ENCODE measurements around the gene ARHGEF4. TPM values are rescaled to one million over a fixed set of nuclear protein-coding genes. Genes with fewer than 3 reads are reported as not detected.

Gene ARHGEF4
- total RNA-seq, 1 experiment from 2014 or later: 21.8 TPM

DNA sequence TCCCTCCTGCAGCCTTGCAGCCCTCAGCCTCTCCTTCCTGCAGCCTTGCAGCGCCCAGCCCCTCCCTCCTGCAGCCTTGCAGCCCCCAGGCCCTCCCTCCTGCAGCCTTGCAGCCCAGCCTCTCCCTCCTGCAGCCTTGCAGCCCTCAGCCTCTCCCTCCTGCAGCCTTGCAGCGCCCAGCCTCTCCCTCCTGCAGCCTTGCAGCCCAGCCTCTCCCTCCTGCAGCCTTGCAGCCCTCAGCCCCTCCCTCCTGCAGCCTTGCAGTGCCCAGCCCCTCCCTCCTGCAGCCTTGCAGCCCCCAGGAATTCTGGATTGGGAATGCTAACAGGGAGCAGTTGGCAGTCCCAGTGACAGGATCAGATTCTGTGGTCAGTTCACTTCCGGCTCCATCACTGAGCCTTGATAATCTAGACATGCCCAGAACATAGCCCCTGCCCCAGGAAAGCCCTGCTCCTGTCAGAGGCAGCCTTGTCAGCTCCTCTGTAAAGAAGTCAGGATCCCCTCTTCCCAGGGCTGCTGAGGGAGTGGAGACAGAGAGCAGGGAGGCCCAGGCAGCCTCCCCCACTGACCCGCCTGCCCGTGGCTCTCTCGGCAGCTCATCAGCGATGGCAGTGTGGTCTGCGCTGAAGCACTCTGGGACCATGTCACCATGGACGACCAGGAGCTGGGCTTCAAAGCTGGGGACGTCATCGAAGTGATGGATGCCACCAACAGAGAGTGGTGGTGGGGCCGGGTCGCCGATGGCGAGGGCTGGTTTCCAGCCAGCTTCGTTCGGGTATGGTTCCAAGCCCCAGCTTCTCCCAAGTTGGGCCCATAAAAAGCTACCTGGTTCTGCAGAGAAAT lies 201.8 kb downstream of the ARHGEF4 start (continued):
- TF ChIP-seq ELF4 (CRISPR knock-in tag; IDR thresholded peaks at IDR 0.05; ENCODE audit: low read depth) (no peak), RORB (CRISPR knock-in tag; IDR thresholded peaks at IDR 0.05) (no peak), CBFB (CRISPR knock-in tag; IDR thresholded peaks at IDR 0.05; ENCODE audit: low read depth) (no peak), GRHL2 (CRISPR knock-in tag; IDR thresholded peaks at IDR 0.05; ENCODE audit: insufficient replicate concordance, severe bottlenecking) (no peak), JUN (CRISPR knock-in tag; IDR thresholded peaks at IDR 0.05) (no peak), FOXJ3 (CRISPR knock-in tag; IDR thresholded peaks at IDR 0.05; ENCODE audit: borderline replicate concordance) (no peak), SMAD3 (CRISPR knock-in tag; IDR thresholded peaks at IDR 0.05; ENCODE audit: borderline replicate concordance) (no peak), EMX1 (CRISPR knock-in tag; IDR thresholded peaks at IDR 0.05) (no peak), ZNF232 (CRISPR knock-in tag; IDR thresholded peaks at IDR 0.05) (no peak)

DNA sequence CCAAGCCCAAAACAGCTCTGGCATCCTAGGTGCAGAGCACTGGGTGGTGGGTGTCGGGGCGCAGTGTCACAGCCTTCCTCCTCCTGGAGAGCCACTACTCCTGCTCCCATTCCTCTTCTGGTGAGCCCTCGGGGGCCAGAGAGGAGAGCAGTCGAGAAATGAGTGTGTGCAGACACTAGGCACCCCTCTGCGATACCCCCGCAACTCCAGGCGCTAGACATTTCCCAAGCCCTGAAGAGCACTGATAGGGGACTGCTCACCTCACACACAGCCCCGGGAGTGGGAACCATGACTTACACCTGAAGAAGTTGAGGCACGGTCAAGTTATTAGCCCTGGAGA lies 202.4 kb downstream of the ARHGEF4 start:
- no peaks in the 10 kb centered on the region for H3K9me3 Mint-ChIP-seq
- peaks cover 8% of the 10 kb centered on the region for H3K4me1 Mint-ChIP-seq
- no peak for DNase-seq (ENCODE audit: low spot score)
- no peak overlapping the region for H3K4me3 Mint-ChIP-seq
- no peak for ATAC-seq
- peaks cover 22% of the 10 kb centered on the region for H3K27me3 Mint-ChIP-seq (ENCODE audit: low read depth)
- ChIA-PET POLR2A (no interaction called here), CTCF (no interaction called here)
- H3K27ac Mint-ChIP-seq: no peak overlapping the region
- no peaks in the 10 kb centered on the region for H3K36me3 Mint-ChIP-seq
- TF ChIP-seq, protein P1, sequence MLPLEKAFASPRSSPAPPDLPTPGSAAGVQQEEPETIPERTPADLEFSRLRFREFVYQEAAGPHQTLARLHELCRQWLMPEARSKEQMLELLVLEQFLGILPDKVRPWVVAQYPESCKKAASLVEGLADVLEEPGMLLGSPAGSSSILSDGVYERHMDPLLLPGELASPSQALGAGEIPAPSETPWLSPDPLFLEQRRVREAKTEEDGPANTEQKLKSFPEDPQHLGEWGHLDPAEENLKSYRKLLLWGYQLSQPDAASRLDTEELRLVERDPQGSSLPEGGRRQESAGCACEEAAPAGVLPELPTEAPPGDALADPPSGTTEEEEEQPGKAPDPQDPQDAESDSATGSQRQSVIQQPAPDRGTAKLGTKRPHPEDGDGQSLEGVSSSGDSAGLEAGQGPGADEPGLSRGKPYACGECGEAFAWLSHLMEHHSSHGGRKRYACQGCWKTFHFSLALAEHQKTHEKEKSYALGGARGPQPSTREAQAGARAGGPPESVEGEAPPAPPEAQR (CRISPR knock-in tag; IDR thresholded peaks at IDR 0.05): no peak
- no peak for TF ChIP-seq TCF7 (CRISPR knock-in tag; IDR thresholded peaks at IDR 0.05; ENCODE audit: low read depth)

DNA sequence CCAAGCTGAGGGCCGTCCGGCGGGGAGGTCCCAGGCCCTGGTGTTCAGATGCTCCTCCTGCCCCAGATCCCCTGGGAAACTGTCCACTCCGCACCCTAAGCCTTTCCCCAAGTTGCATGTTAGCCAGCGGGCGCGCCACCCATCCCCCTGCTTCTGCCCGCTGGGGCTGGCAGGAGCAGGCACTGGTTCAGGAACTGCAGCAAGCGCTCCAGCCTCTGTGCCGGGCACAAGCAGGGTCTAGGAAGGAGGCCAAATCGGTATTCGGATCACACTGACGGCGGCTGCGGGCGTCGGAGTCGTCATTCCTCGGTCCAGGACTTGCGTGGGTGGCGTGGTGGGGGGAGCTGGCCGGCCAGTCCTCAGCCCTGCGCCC lies 202.8 kb downstream of the ARHGEF4 start:
- Mint-ChIP-seq H3K9me3 (no peaks in the 10 kb centered on the region), H3K27ac (no peak overlapping the region), H3K4me3 (no peak overlapping the region), H3K4me1 (peaks cover 9% of the 10 kb centered on the region), H3K27me3 (ENCODE audit: low read depth) (peaks cover 17% of the 10 kb centered on the region), H3K36me3 (no peaks in the 10 kb centered on the region)
- no peak for TF ChIP-seq ATF1 (CRISPR knock-in tag; IDR thresholded peaks at IDR 0.05)
- POLR2A ChIA-PET: no interaction called here
- CTCF ChIA-PET: no interaction called here
- DNase-seq (ENCODE audit: low spot score) (no peak), ATAC-seq (no peak)

DNA sequence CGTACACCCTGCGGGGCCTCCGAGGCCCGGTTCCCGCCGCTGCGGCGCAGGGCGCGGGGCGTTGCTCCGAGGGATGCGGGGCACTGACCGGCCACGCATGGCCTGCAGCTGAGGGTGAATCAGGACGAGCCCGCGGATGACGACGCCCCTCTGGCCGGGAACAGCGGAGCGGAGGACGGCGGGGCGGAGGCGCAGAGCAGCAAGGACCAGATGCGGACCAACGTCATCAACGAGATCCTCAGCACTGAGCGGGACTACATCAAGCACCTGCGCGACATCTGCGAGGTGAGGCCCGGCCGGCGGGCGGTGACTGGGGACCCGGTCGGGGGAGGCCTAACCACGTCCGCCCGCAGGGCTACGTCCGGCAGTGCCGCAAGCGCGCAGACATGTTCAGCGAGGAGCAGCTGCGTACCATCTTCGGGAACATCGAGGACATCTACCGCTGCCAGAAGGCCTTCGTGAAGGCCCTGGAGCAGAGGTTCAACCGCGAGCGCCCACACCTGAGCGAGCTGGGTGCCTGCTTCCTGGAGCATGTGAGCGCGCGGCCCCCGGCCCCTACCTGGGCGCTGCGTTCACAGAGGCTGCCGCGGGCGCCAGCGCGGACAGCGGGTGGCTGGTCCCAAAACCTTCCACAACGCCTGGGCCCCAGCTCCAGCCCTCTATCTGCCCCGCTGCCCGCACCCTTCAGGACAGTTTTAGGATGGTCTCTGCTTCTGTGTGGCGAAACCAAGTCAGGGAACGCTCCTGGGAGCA lies 203.4 kb downstream of the ARHGEF4 start:
- no peaks in the 10 kb centered on the region for H3K36me3 Mint-ChIP-seq
- TF ChIP-seq TEAD1 (CRISPR knock-in tag; IDR thresholded peaks at IDR 0.05): no peak
- no peak for TF ChIP-seq CREB1 (CRISPR knock-in tag; IDR thresholded peaks at IDR 0.05)
- TF ChIP-seq HMGA2 (CRISPR knock-in tag; IDR thresholded peaks at IDR 0.05): no peak
- TF ChIP-seq, protein P2, sequence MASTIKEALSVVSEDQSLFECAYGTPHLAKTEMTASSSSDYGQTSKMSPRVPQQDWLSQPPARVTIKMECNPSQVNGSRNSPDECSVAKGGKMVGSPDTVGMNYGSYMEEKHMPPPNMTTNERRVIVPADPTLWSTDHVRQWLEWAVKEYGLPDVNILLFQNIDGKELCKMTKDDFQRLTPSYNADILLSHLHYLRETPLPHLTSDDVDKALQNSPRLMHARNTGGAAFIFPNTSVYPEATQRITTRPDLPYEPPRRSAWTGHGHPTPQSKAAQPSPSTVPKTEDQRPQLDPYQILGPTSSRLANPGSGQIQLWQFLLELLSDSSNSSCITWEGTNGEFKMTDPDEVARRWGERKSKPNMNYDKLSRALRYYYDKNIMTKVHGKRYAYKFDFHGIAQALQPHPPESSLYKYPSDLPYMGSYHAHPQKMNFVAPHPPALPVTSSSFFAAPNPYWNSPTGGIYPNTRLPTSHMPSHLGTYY (CRISPR knock-in tag; IDR thresholded peaks at IDR 0.05): no peak
- TF ChIP-seq, protein P3, sequence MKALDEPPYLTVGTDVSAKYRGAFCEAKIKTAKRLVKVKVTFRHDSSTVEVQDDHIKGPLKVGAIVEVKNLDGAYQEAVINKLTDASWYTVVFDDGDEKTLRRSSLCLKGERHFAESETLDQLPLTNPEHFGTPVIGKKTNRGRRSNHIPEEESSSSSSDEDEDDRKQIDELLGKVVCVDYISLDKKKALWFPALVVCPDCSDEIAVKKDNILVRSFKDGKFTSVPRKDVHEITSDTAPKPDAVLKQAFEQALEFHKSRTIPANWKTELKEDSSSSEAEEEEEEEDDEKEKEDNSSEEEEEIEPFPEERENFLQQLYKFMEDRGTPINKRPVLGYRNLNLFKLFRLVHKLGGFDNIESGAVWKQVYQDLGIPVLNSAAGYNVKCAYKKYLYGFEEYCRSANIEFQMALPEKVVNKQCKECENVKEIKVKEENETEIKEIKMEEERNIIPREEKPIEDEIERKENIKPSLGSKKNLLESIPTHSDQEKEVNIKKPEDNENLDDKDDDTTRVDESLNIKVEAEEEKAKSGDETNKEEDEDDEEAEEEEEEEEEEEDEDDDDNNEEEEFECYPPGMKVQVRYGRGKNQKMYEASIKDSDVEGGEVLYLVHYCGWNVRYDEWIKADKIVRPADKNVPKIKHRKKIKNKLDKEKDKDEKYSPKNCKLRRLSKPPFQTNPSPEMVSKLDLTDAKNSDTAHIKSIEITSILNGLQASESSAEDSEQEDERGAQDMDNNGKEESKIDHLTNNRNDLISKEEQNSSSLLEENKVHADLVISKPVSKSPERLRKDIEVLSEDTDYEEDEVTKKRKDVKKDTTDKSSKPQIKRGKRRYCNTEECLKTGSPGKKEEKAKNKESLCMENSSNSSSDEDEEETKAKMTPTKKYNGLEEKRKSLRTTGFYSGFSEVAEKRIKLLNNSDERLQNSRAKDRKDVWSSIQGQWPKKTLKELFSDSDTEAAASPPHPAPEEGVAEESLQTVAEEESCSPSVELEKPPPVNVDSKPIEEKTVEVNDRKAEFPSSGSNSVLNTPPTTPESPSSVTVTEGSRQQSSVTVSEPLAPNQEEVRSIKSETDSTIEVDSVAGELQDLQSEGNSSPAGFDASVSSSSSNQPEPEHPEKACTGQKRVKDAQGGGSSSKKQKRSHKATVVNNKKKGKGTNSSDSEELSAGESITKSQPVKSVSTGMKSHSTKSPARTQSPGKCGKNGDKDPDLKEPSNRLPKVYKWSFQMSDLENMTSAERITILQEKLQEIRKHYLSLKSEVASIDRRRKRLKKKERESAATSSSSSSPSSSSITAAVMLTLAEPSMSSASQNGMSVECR (CRISPR knock-in tag; IDR thresholded peaks at IDR 0.05; ENCODE audit: borderline replicate concordance): no peak
- no peak for TF ChIP-seq ZNF263 (CRISPR knock-in tag; IDR thresholded peaks at IDR 0.05; ENCODE audit: low read depth)
- TF ChIP-seq JUN (CRISPR knock-in tag; IDR thresholded peaks at IDR 0.05): no peak
- TF ChIP-seq, protein P4, sequence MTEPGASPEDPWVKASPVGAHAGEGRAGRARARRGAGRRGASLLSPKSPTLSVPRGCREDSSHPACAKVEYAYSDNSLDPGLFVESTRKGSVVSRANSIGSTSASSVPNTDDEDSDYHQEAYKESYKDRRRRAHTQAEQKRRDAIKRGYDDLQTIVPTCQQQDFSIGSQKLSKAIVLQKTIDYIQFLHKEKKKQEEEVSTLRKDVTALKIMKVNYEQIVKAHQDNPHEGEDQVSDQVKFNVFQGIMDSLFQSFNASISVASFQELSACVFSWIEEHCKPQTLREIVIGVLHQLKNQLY (CRISPR knock-in tag; IDR thresholded peaks at IDR 0.05): no peak
- H3K27me3 Mint-ChIP-seq (ENCODE audit: low read depth): peaks cover 16% of the 10 kb centered on the region
- H3K27ac Mint-ChIP-seq: no peak overlapping the region
- peaks cover 9% of the 10 kb centered on the region for H3K4me1 Mint-ChIP-seq
- DNase-seq (ENCODE audit: low spot score): no peak
- H3K9me3 Mint-ChIP-seq: no peaks in the 10 kb centered on the region
- H3K4me3 Mint-ChIP-seq: no peak overlapping the region
- no peak for ATAC-seq
- CTCF ChIA-PET: interaction anchor here (0.6 to 2.2 kb wide), 6 partner anchors 7 to 243 kb away, joined by 3 to 11 read pairs (median 4); no protein-coding TSS in a partner anchor
- POLR2A ChIA-PET: no interaction called here
